GM12874 (cell line): Measurements from ENCODE around the gene ANXA4.

ENCODE experiments used
- CTCF ChIP-seq: IDR thresholded peaks from 2 replicates; pipeline ENCODE4 v1.5.1; 2011; ENCODE audit warnings: low read depth, mild to moderate bottlenecking, control low read depth, low read length, moderate library complexity; ENCODE audit not compliant: insufficient read depth

The ANXA4 gene

GRCh38 chr2:69743847-69744264 lies 1.9 kb downstream of the ANXA4 start:
- TF ChIP-seq CTCF, result no peak

GRCh38 chr2:69744456-69744855 lies 2.5 kb downstream of the ANXA4 start:
- no peak for TF ChIP-seq CTCF

GRCh38 chr2:69745035-69745434 lies 3.1 kb downstream of the ANXA4 start:
- TF ChIP-seq CTCF, result no peak

GRCh38 chr2:69750246-69750645 lies 8.3 kb downstream of the ANXA4 start:
- no peak for TF ChIP-seq CTCF

GRCh38 chr2:69753659-69754363 lies 11.9 kb downstream of the ANXA4 start:
- TF ChIP-seq CTCF, result no peak

- no peak for TF ChIP-seq CTCF
Measured at GRCh38 chr2:69754633-69755032, 12.7 kb downstream of the ANXA4 start.

GRCh38 chr2:69755862-69756467 lies 14.0 kb downstream of the ANXA4 start:
- TF ChIP-seq CTCF, result no peak
